HCT116 (cell line): ENCODE data around the gene LYL1. TPM values are rescaled to one million over a fixed set of nuclear protein-coding genes. Genes with fewer than 3 reads are reported as not detected.

Experiments used
- ATAC-seq: fragments of 200-7000 bp; cut with Tn5 transposase; 2 replicates; pipeline ENCODE4 v1.9.1; 2020; ENCODE audit warnings: mild to moderate bottlenecking, moderate library complexity
- BruUV-seq: library from RNA; stranded (reverse); fragments of 400-500 nt; replicated peaks from 2 replicates; lab custom pipeline; 2021; lab: Mats Ljungman, UMichigan
- CTCF ChIA-PET: fragments of 300-600 bp; sonication (Branson Sonifier 250); formaldehyde crosslinking; loops from one replicate; lab custom pipeline; 2021; ENCODE audit warnings: antibody characterized with exemption; lab: Charles Lee
- POLR2A ChIA-PET: fragments of 300-600, 350-600 bp; sonication (Branson Sonifier 250); formaldehyde crosslinking; loops from one replicate; lab custom pipeline; 2021; ENCODE audit warnings: antibody characterized with exemption; lab: Charles Lee
- RAD21 ChIA-PET, 2 experiments: fragments of 300-600 bp; sonication (Branson Sonifier 250); formaldehyde crosslinking; loops; one replicate each; lab custom pipeline; 2023; ENCODE audit warnings: low total read pairs in 2 of 2; ENCODE audit not compliant: uncharacterized antibody in 2 of 2, unreplicated experiment in 2 of 2, low non-redundant PET in 1 of 2; lab: Charles Lee
- DNase-seq: peaks from one replicate; pipeline ENCODE4 v3.0.0-alpha.2; 2010; ENCODE audit warnings: low read depth, low spot score
- H2AFZ ChIP-seq: fragments of 200-600 bp; shearing (Covaris generic), sonication (generic); 2 replicates; pipeline ENCODE4 v1.6.1; 2017; ENCODE audit warnings: low read depth, mixed run types, mixed read lengths, antibody characterized with exemption, low read length; ENCODE audit not compliant: poor library complexity, severe bottlenecking
- H3K27ac ChIP-seq: 2 replicates; pipeline ENCODE4 v1.5.1; 2012; ENCODE audit warnings: low read depth, low read length
- H3K27me3 ChIP-seq: fragments of 200-600 bp; sonication (generic); 2 replicates; pipeline ENCODE4 v1.6.1; 2016; ENCODE audit warnings: mixed run types, low read length, mixed read lengths; ENCODE audit not compliant: insufficient read depth
- H3K36me3 ChIP-seq, 2 experiments: fragments of 200-500 bp in 1 of 2; fragments of 200-600 bp in 1 of 2; sonication (Bioruptor generic) in 1 of 2; sonication (generic) in 1 of 2; 2 replicates each; pipeline versions ENCODE4 v1.5.1 to v1.6.1; 2014 to 2016; ENCODE audit warnings: low read length in 2 of 2, inconsistent platforms in 1 of 2, mixed read lengths in 1 of 2, mixed run types in 1 of 2; ENCODE audit not compliant: insufficient read depth in 2 of 2, control insufficient read depth in 1 of 2
- H3K4me1 ChIP-seq, 2 experiments: fragments of 200-600 bp in 1 of 2; sonication (generic) in 1 of 2; 2 replicates each; pipeline versions ENCODE4 v1.5.1 to v1.6.1; 2012 to 2017; ENCODE audit warnings: low read length in 2 of 2, inconsistent platforms in 1 of 2, mild to moderate bottlenecking in 1 of 2, mixed read lengths in 1 of 2, mixed run types in 1 of 2, moderate library complexity in 1 of 2; ENCODE audit not compliant: insufficient read depth in 2 of 2, control insufficient read depth in 1 of 2
- H3K4me2 ChIP-seq: fragments of 200-600 bp; sonication (generic); 2 replicates; pipeline ENCODE4 v1.6.1; 2017; ENCODE audit warnings: mixed run types, low read length, mixed read lengths
- H3K4me3 ChIP-seq, 2 experiments: fragments of 200-600 bp in 1 of 2; sonication (generic) in 1 of 2; replicated peaks in 1 of 2; 2 replicates each; pipeline ENCODE4 v1.5.1; 2011 to 2016; ENCODE audit warnings: low read length in 2 of 2, control low read depth in 1 of 2, low read depth in 1 of 2, mild to moderate bottlenecking in 1 of 2, mixed read lengths in 1 of 2, mixed run types in 1 of 2
- H3K79me2 ChIP-seq: fragments of 200-600 bp; sonication (generic); 2 replicates; pipeline ENCODE4 v1.6.1; 2017; ENCODE audit warnings: mild to moderate bottlenecking, mixed run types, low read length, moderate library complexity, mixed read lengths; ENCODE audit not compliant: insufficient read depth
- H3K9ac ChIP-seq: fragments of 200-600 bp; sonication (generic); 2 replicates; pipeline ENCODE4 v1.6.1; 2016; ENCODE audit warnings: low read length, mixed read lengths
- H3K9me2 ChIP-seq: fragments of 200-600 bp; sonication (generic), shearing (Covaris generic); 2 replicates; pipeline ENCODE4 v1.6.1; 2017; ENCODE audit warnings: mixed run types, mild to moderate bottlenecking, moderate library complexity; ENCODE audit not compliant: insufficient read depth
- H3K9me3 ChIP-seq, 2 experiments: fragments of 200-500 bp in 1 of 2; fragments of 200-600 bp in 1 of 2; sonication (Bioruptor generic) in 1 of 2; sonication (generic) in 1 of 2; 2 replicates each; pipeline ENCODE4 v1.6.1; 2014 to 2017; ENCODE audit warnings: low read length in 2 of 2, mixed read lengths in 2 of 2, inconsistent platforms in 1 of 2, low read depth in 1 of 2, mild to moderate bottlenecking in 1 of 2, mixed run types in 1 of 2, moderate library complexity in 1 of 2; ENCODE audit not compliant: control insufficient read depth in 1 of 2, insufficient read depth in 1 of 2
- H4K20me1 ChIP-seq: fragments of 200-600 bp; sonication (generic), shearing (Covaris generic); 2 replicates; pipeline ENCODE4 v1.6.1; 2017; ENCODE audit warnings: mixed run types, mild to moderate bottlenecking, moderate library complexity; ENCODE audit not compliant: insufficient read depth
- POLR2AphosphoS5 ChIP-seq: IDR thresholded peaks from 2 replicates; pipeline ENCODE4 v1.6.1; 2011; ENCODE audit warnings: mild to moderate bottlenecking, low read depth, low read length, moderate library complexity
- RAD21 ChIP-seq: IDR thresholded peaks from 2 replicates; pipeline ENCODE4 v1.6.1; 2012; ENCODE audit warnings: low read depth, mild to moderate bottlenecking
- YY1 ChIP-seq: IDR thresholded peaks from 2 replicates; pipeline ENCODE4 v1.6.1; 2011; ENCODE audit warnings: low read length, low read depth, moderate library complexity, mild to moderate bottlenecking; ENCODE audit not compliant: insufficient replicate concordance; ENCODE audit errors: extremely low read depth
- intact Hi-C: fragments of 100-400 bp; cut with micrococcal nuclease; formaldehyde crosslinking; loops from 2 replicates; pipeline ENCODE4 v1.10.0; 2022
- total RNA-seq: library from RNA; stranded (reverse); gene quantifications from one replicate; pipeline ENCODE4 v1.2.1, GENCODE V29; 2021; ENCODE audit not compliant: unreplicated experiment
- TF ChIP-seq, protein P1 (sequence below), 3 experiments: fragments of 200-600 bp in 1 of 3; sonication (generic) in 1 of 3; IDR thresholded peaks in 2 of 3; conservative IDR thresholded peaks in 1 of 3; 2 replicates each; pipeline ENCODE4 v1.5.1; 2012 to 2017; ENCODE audit warnings: low read depth in 2 of 3, low read length in 2 of 3, antibody characterized with exemption in 1 of 3, borderline replicate concordance in 1 of 3, control low read depth in 1 of 3, mild to moderate bottlenecking in 1 of 3, mixed read lengths in 1 of 3, mixed run types in 1 of 3, moderate library complexity in 1 of 3; ENCODE audit not compliant: insufficient read depth in 1 of 3

The LYL1 gene
- total RNA-seq, 1 experiment from 2014 or later = 2.6 TPM

GRCh38 chr19:13093407-13094105 lies 9.1 kb downstream of the LYL1 start:
- Histone ChIP-seq H3K9me2 (no peaks in the 10 kb centered on the region), H3K4me2 (peak overlapping the region; percentile 38), H3K79me2 (no peaks in the 10 kb centered on the region), H3K9ac (no peak overlapping the region), H2AFZ (no peak overlapping the region), H4K20me1 (no peaks in the 10 kb centered on the region), H3K4me3 (no peak overlapping the region), H3K27me3 (no peaks in the 10 kb centered on the region), H3K4me1 (peaks cover 6 to 27% of the 10 kb centered on the region in 2 experiments; a peak in 3 of 4 replicates), H3K9me3 (no peaks in the 10 kb centered on the region), H3K27ac (no peak overlapping the region; the same call in 1 of the 2 replicates), H3K36me3 (no peaks in the 10 kb centered on the region)
- ChIA-PET RAD21 (interaction anchor here (0.7 to 2.5 kb wide), 14 partner anchors 32 to 128 kb away, joined by 3 to 25 read pairs (median 6); no protein-coding TSS in a partner anchor), CTCF (interaction anchor here (0.9 to 6.6 kb wide), 22 partner anchors 10 to 293 kb away, joined by 3 to 94 read pairs (median 4); partner anchors contain the start of genes DAND5, IER2, NACC1 and STX10), POLR2A (interaction anchor here (1.0 to 1.8 kb wide), 2 partner anchors 110 to 116 kb away, joined by 3 to 6 read pairs; no protein-coding TSS in a partner anchor)
- intact Hi-C loops = loop anchor here (1.0 to 5.0 kb wide), 3 partner anchors 61 to 115 kb away; no protein-coding TSS in a partner anchor
- BruUV-seq = no TSS peak
- peak; percentile 70 for DNase-seq
- peak; percentile 80 for ATAC-seq
- TF ChIP-seq, protein P1, sequence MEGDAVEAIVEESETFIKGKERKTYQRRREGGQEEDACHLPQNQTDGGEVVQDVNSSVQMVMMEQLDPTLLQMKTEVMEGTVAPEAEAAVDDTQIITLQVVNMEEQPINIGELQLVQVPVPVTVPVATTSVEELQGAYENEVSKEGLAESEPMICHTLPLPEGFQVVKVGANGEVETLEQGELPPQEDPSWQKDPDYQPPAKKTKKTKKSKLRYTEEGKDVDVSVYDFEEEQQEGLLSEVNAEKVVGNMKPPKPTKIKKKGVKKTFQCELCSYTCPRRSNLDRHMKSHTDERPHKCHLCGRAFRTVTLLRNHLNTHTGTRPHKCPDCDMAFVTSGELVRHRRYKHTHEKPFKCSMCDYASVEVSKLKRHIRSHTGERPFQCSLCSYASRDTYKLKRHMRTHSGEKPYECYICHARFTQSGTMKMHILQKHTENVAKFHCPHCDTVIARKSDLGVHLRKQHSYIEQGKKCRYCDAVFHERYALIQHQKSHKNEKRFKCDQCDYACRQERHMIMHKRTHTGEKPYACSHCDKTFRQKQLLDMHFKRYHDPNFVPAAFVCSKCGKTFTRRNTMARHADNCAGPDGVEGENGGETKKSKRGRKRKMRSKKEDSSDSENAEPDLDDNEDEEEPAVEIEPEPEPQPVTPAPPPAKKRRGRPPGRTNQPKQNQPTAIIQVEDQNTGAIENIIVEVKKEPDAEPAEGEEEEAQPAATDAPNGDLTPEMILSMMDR (IDR thresholded peaks at IDR 0.05 in 2 of 3, conservative IDR thresholded peaks at IDR 0.05 in 1 of 3; ENCODE audit: borderline replicate concordance in 1 of 3, insufficient read depth in 1 of 3, low read depth in 2 of 3, low read length in 2 of 3) = peak; percentile 84 to 94 (median 92)
- TF ChIP-seq POLR2AphosphoS5 (no peak), RAD21 (peak; percentile 99), YY1 (peak; percentile 52)
